ENCODE results near the gene DCTD.

Gene DCTD

DNA sequence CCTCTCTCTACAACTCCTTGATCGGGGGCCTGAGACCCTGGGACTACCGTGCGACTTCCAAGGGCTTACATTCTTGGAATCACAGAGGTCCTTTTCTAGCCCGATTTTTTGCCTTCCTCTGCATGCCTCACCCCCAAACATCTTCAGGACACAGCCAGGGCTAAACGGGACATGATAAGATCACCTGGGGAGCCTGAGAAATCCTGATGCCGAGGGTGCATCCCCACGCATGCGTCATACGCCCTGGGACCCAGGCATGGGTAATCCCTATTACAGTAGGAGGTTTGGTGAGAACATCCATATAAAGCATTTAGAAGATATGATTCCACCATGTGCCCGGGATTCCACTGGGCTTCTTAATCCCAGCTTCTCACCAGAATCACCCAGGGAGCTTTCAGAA is 77.1 kb downstream of the DCTD start:
- no peak for DNase-seq (ENCODE audit: low read depth)
- H3K4me3 ChIP-seq (ENCODE audit: low read depth, low read length), result no peak overlapping the region
- TF ChIP-seq, protein P1, sequence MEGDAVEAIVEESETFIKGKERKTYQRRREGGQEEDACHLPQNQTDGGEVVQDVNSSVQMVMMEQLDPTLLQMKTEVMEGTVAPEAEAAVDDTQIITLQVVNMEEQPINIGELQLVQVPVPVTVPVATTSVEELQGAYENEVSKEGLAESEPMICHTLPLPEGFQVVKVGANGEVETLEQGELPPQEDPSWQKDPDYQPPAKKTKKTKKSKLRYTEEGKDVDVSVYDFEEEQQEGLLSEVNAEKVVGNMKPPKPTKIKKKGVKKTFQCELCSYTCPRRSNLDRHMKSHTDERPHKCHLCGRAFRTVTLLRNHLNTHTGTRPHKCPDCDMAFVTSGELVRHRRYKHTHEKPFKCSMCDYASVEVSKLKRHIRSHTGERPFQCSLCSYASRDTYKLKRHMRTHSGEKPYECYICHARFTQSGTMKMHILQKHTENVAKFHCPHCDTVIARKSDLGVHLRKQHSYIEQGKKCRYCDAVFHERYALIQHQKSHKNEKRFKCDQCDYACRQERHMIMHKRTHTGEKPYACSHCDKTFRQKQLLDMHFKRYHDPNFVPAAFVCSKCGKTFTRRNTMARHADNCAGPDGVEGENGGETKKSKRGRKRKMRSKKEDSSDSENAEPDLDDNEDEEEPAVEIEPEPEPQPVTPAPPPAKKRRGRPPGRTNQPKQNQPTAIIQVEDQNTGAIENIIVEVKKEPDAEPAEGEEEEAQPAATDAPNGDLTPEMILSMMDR (IDR thresholded peaks at IDR 0.05; ENCODE audit: insufficient read depth, low read depth, low read length, missing control alignments), result no peak

Data from GM12865 (cell line).